CD4-positive, alpha-beta T cell treated with Interferon gamma for 1 hour (primary cell): Measurements from ENCODE around the gene GRIN2A.

Source experiments
- DNase-seq: peaks from one replicate; pipeline ENCODE4 v3.0.0-alpha.2; 2020

The GRIN2A gene

GRCh38 chr16:9736547-9736946 is 445.7 kb downstream of the GRIN2A start:
- no peak for DNase-seq

- DNase-seq: no peak
Observed at GRCh38 chr16:9723136-9723535, 459.1 kb downstream of the GRIN2A start.

- DNase-seq: no peak
Observed at GRCh38 chr16:9713907-9714306, 468.3 kb downstream of the GRIN2A start.

GRCh38 chr16:9713156-9713555 is 469.1 kb downstream of the GRIN2A start:
- no peak for DNase-seq

- no peak for DNase-seq
Observed at GRCh38 chr16:9708972-9709620, 473.1 kb downstream of the GRIN2A start.

GRCh38 chr16:9706217-9706836 is 475.9 kb downstream of the GRIN2A start:
- no peak for DNase-seq

GRCh38 chr16:9703731-9704130 is 478.5 kb downstream of the GRIN2A start:
- no peak for DNase-seq
